ENCODE data around the gene SLC39A7. TPM values are rescaled to one million over a fixed set of nuclear protein-coding genes. Genes with fewer than 3 reads are reported as not detected.
A peak's percentile ranks its signal among the peaks of the same experiment; 100 is the strongest.

The SLC39A7 gene
- total and polyA plus RNA-seq, 7 experiments from 2014 or later, result 19.1 to 51.9 (median 24.8) TPM

- Mint-ChIP-seq H3K4me1 (peaks cover 50 to 72% (median 60%) of the 10 kb centered on the region in 7 donors), H3K9me3 (peaks cover 0 to 1% (median 0%) of the 10 kb centered on the region in 11 donors), H3K36me3 (peaks cover 20 to 55% (median 22%) of the 10 kb centered on the region in 5 donors), H3K27ac (peak overlapping the region; percentile 9 to 98 (median 89)), H3K4me3 (peak overlapping the region; percentile 84 to 100 (median 96)), H3K27me3 (peaks cover 0 to 6% (median 0%) of the 10 kb centered on the region in 5 donors)
- H3K4me1 ChIP-seq (ENCODE audit: control insufficient read depth in 2 of 2, insufficient read depth in 2 of 2, low read length in 2 of 2), result peaks cover 20 to 26% of the 10 kb centered on the region in 2 donors
- no peak for ATAC-seq
- intact Hi-C loops (cut with micrococcal nuclease), result loop anchor here in 1 of 2 donors (5.0 kb wide), 1 partner anchor 76 kb away; no protein-coding TSS in a partner anchor
- CTCF ChIA-PET, result interaction anchor here (1.0 to 4.6 kb wide), 6 partner anchors 12 to 101 kb away, joined by 3 to 31 read pairs (median 6); no protein-coding TSS in a partner anchor
- no peaks in the 10 kb centered on the region for H3K27me3 ChIP-seq (ENCODE audit: control insufficient read depth in 2 of 2, insufficient read depth in 2 of 2, low read length in 2 of 2)
- H3K27ac ChIP-seq (ENCODE audit: low read depth, low read length), result peak overlapping the region; percentile 96
- peaks cover 8 to 61% (median 27%) of the 10 kb centered on the region in 3 experiments for H3K36me3 ChIP-seq (ENCODE audit: control insufficient read depth in 2 of 3, insufficient read depth in 3 of 3, low read length in 3 of 3)
- no peaks in the 10 kb centered on the region for H3K9me3 ChIP-seq (ENCODE audit: control insufficient read depth in 2 of 3, low read length in 3 of 3)
- POLR2A ChIA-PET, result interaction anchor here (0.9 to 2.5 kb wide), 7 partner anchors 10 to 53 kb away, joined by 3 to 14 read pairs (median 10); partner anchors contain the start of gene RING1
- no peak overlapping the region for H3K4me3 ChIP-seq (ENCODE audit: low read length)
- DNase-seq, result no peak
Observed at GRCh38 chr6:33198159-33198852, 2.4 kb upstream of the SLC39A7 start.

DNA sequence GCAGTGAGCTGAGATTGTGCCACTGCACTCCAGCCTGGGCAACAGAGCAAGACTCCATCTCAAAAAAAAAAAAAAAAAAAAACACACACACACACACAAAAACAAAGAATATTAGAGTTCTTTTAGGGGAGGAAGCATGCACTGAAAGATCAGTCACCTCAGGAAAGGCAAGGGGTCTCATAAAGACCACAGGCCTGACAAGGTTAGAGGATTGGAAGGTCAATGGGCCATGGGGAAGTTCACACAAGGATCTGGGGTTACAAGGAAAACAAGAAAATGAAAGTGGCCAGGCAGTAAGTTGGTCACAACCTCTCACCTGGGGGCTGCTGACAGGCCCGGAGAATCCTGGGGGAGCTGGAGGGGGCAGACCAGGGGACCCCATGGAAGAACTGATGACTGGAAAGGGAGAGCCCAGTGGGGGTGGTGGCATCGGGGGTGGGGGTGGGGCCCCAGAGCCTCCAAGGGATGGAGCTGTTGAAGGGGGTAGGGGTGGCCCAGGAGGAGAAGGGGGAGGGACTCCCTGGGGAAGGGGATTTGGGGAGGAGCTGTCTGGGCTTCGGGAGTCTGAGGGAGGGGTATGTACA is 1.7 kb upstream of the SLC39A7 start:
- peaks cover 53 to 78% (median 63%) of the 10 kb centered on the region in 7 donors for H3K4me1 Mint-ChIP-seq

DNA sequence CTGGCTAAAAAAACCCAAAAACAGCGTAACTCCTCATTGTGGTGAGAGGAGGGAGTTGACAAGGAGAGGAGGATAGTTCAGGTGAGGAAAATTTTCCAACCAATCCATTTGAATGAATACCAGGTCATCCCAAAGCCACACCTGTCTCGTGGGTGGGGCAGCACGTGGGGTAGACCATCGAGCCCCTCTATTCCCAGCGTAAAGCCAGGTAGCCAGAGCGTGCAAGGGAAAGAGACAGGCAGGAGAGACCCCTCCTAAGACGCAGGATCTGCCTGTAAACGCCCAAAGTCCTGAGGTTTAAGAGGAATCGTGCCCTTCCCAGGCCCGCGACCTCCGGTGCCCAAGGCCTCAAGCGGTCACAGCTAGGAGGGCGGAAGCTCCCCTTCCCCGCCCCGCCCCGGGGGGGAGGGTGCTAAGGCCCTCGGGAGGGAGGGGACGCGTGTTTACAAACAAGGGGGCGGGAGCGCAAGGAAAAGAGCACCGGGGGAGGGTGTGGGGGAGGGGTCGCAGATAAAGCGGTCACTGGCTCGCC is 914 bp upstream of the SLC39A7 start:
- POLR2A ChIA-PET, result interaction anchor here (0.8 to 2.2 kb wide), 7 partner anchors 9 to 72 kb away, joined by 3 to 13 read pairs (median 6); partner anchors contain the start of genes RING1, RPS18 and VPS52
- CTCF ChIA-PET, result interaction anchor here (1.2 to 4.6 kb wide), 2 partner anchors 38 to 73 kb away, joined by 3 to 31 read pairs; no protein-coding TSS in a partner anchor
- peaks cover 25 to 32% of the 10 kb centered on the region in 2 donors for H3K4me1 ChIP-seq (ENCODE audit: control insufficient read depth in 2 of 2, insufficient read depth in 2 of 2, low read length in 2 of 2)
- ATAC-seq (peak; percentile 25), DNase-seq (peak in 2 of 9 donors; percentile 58 to 69)
- Mint-ChIP-seq H3K4me3 (peak overlapping the region; percentile 86 to 100 (median 99)), H3K27ac (peak overlapping the region; percentile 82 to 99 (median 97)), H3K36me3 (peaks cover 19 to 51% (median 21%) of the 10 kb centered on the region in 5 donors), H3K9me3 (peaks cover 0 to 1% (median 0%) of the 10 kb centered on the region in 11 donors), H3K4me1 (peaks cover 57 to 80% (median 67%) of the 10 kb centered on the region in 7 donors), H3K27me3 (no peaks in the 10 kb centered on the region)
- peak overlapping the region; percentile 96 for H3K27ac ChIP-seq (ENCODE audit: low read depth, low read length)
- peaks cover 8 to 63% (median 23%) of the 10 kb centered on the region in 3 experiments for H3K36me3 ChIP-seq (ENCODE audit: control insufficient read depth in 2 of 3, insufficient read depth in 3 of 3, low read length in 3 of 3)
- peak overlapping the region; percentile 89 for H3K4me3 ChIP-seq (ENCODE audit: low read length)
- intact Hi-C loops (cut with micrococcal nuclease), result loop anchor here (1.0 to 10.0 kb wide), 26 partner anchors 7 to 1995 kb away; partner anchors contain the start of genes KIFC1 (in 2 of the 2), PFDN6 (in 2 of the 2), RING1 (in 2 of the 2) and VPS52 (in 2 of the 2)
- H3K9me3 ChIP-seq (ENCODE audit: control insufficient read depth in 2 of 3, low read length in 3 of 3), result no peaks in the 10 kb centered on the region
- no peaks in the 10 kb centered on the region for H3K27me3 ChIP-seq (ENCODE audit: control insufficient read depth in 2 of 2, insufficient read depth in 2 of 2, low read length in 2 of 2)

More for the DNA sequence above, 1.7 kb upstream of the SLC39A7 start:
- Mint-ChIP-seq H3K27me3 (no peaks in the 10 kb centered on the region), H3K36me3 (peaks cover 20 to 58% (median 23%) of the 10 kb centered on the region in 5 donors), H3K27ac (peak overlapping the region; percentile 74 to 99 (median 97)), H3K9me3 (peaks cover 0 to 1% (median 0%) of the 10 kb centered on the region in 11 donors), H3K4me3 (peak overlapping the region; percentile 86 to 100 (median 99))
- ATAC-seq (no peak), DNase-seq (no peak)
- Histone ChIP-seq H3K4me1 (ENCODE audit: control insufficient read depth in 2 of 2, insufficient read depth in 2 of 2, low read length in 2 of 2) (peaks cover 20 to 28% of the 10 kb centered on the region in 2 donors), H3K27ac (ENCODE audit: low read depth, low read length) (peak overlapping the region; percentile 96), H3K9me3 (ENCODE audit: control insufficient read depth in 2 of 3, low read length in 3 of 3) (no peaks in the 10 kb centered on the region), H3K4me3 (ENCODE audit: low read length) (no peak overlapping the region), H3K27me3 (ENCODE audit: control insufficient read depth in 2 of 2, insufficient read depth in 2 of 2, low read length in 2 of 2) (no peaks in the 10 kb centered on the region), H3K36me3 (ENCODE audit: control insufficient read depth in 2 of 3, insufficient read depth in 3 of 3, low read length in 3 of 3) (peaks cover 8 to 67% (median 27%) of the 10 kb centered on the region in 3 experiments)
- POLR2A ChIA-PET, result interaction anchor here (0.8 to 2.5 kb wide), 7 partner anchors 9 to 73 kb away, joined by 3 to 14 read pairs (median 6); partner anchors contain the start of genes RING1, RPS18 and VPS52
- intact Hi-C loops (cut with micrococcal nuclease), result loop anchor here in 1 of 2 donors (5.0 kb wide), 1 partner anchor 77 kb away; no protein-coding TSS in a partner anchor
- CTCF ChIA-PET, result interaction anchor here (1.2 to 4.6 kb wide), 4 partner anchors 12 to 101 kb away, joined by 3 to 31 read pairs (median 5); no protein-coding TSS in a partner anchor

DNA sequence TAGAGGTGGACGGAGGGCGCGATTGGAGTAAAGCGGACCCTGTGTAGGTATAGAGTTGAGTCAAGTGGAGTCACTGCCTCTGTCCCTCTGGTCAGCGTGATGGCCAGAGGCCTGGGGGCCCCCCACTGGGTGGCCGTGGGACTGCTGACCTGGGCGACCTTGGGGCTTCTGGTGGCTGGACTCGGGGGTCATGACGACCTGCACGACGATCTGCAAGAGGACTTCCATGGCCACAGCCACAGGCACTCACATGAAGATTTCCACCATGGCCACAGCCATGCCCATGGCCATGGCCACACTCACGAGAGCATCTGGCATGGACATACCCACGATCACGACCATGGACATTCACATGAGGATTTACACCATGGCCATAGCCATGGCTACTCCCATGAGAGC is 479 bp downstream of the SLC39A7 start:
- peak overlapping the region; percentile 96 for H3K27ac ChIP-seq (ENCODE audit: low read depth, low read length)
- peaks cover 34 to 38% of the 10 kb centered on the region in 2 donors for H3K4me1 ChIP-seq (ENCODE audit: control insufficient read depth in 2 of 2, insufficient read depth in 2 of 2, low read length in 2 of 2)
- ATAC-seq (no peak), DNase-seq (no peak)
- no peaks in the 10 kb centered on the region for H3K27me3 ChIP-seq (ENCODE audit: control insufficient read depth in 2 of 2, insufficient read depth in 2 of 2, low read length in 2 of 2)
- peak overlapping the region; percentile 89 for H3K4me3 ChIP-seq (ENCODE audit: low read length)
- Mint-ChIP-seq H3K36me3 (peaks cover 12 to 38% (median 13%) of the 10 kb centered on the region in 5 donors), H3K4me3 (peak overlapping the region; percentile 95 to 100 (median 99)), H3K4me1 (peaks cover 65 to 84% (median 80%) of the 10 kb centered on the region in 7 donors), H3K9me3 (no peaks in the 10 kb centered on the region), H3K27ac (peak overlapping the region; percentile 97 to 99 (median 99)), H3K27me3 (no peaks in the 10 kb centered on the region)
- POLR2A ChIA-PET, result interaction anchor here (1.5 kb wide), 1 partner anchor 47 kb away, joined by 3 read pairs; no protein-coding TSS in a partner anchor
- CTCF ChIA-PET, result no interaction called here
- H3K36me3 ChIP-seq (ENCODE audit: control insufficient read depth in 2 of 3, insufficient read depth in 3 of 3, low read length in 3 of 3), result peaks cover 0 to 50% (median 10%) of the 10 kb centered on the region in 3 experiments
- intact Hi-C loops (cut with micrococcal nuclease), result loop anchor here (2.0 to 10.0 kb wide), 10 partner anchors 18 to 1996 kb away; partner anchors contain the start of genes C6orf47 (in 1 of the 2), CLIC1 (in 1 of the 2), CSNK2B (in 1 of the 2) and GPANK1 (in 1 of the 2)
- no peaks in the 10 kb centered on the region for H3K9me3 ChIP-seq (ENCODE audit: control insufficient read depth in 2 of 3, low read length in 3 of 3)

GRCh38 chr6:33201935-33202334 is 1.3 kb downstream of the SLC39A7 start:
- Mint-ChIP-seq H3K4me3 (peak overlapping the region; percentile 95 to 100 (median 99)), H3K27me3 (no peaks in the 10 kb centered on the region), H3K27ac (peak overlapping the region in 7 of 9 donors; percentile 36 to 98 (median 83)), H3K4me1 (peaks cover 62 to 86% (median 80%) of the 10 kb centered on the region in 7 donors), H3K36me3 (peaks cover 7 to 33% (median 13%) of the 10 kb centered on the region in 5 donors), H3K9me3 (no peaks in the 10 kb centered on the region)
- ChIA-PET POLR2A (interaction anchor here (1.5 kb wide), 1 partner anchor 46 kb away, joined by 3 read pairs; no protein-coding TSS in a partner anchor), CTCF (no interaction called here)
- Histone ChIP-seq H3K4me3 (ENCODE audit: low read length) (no peak overlapping the region), H3K9me3 (ENCODE audit: control insufficient read depth in 2 of 3, low read length in 3 of 3) (no peaks in the 10 kb centered on the region), H3K36me3 (ENCODE audit: control insufficient read depth in 2 of 3, insufficient read depth in 3 of 3, low read length in 3 of 3) (peaks cover 0 to 43% (median 10%) of the 10 kb centered on the region in 3 experiments), H3K4me1 (ENCODE audit: control insufficient read depth in 2 of 2, insufficient read depth in 2 of 2, low read length in 2 of 2) (peaks cover 34 to 38% of the 10 kb centered on the region in 2 donors), H3K27me3 (ENCODE audit: control insufficient read depth in 2 of 2, insufficient read depth in 2 of 2, low read length in 2 of 2) (no peaks in the 10 kb centered on the region), H3K27ac (ENCODE audit: low read depth, low read length) (peak overlapping the region; percentile 96)
- intact Hi-C loops (cut with micrococcal nuclease), result loop anchor here (2.0 to 10.0 kb wide), 10 partner anchors 19 to 1997 kb away; partner anchors contain the start of genes C6orf47 (in 1 of the 2), CLIC1 (in 1 of the 2), CSNK2B (in 1 of the 2) and GPANK1 (in 1 of the 2)
- DNase-seq (no peak), ATAC-seq (no peak)

Data from naive thymus-derived CD4-positive, alpha-beta T cell (primary cell).